ENCODE measurements around the gene CRACR2A. TPM values are rescaled to one million over a fixed set of nuclear protein-coding genes. Genes with fewer than 3 reads are reported as not detected.

CRACR2A gene
- total RNA-seq, 1 donor = 16.3 TPM

- H3K27me3 ChIP-seq (ENCODE audit: insufficient read depth, low read length) = no peaks in the 10 kb centered on the region
- H4K20me1 ChIP-seq (ENCODE audit: insufficient read depth, low read length) = no peaks in the 10 kb centered on the region
- H3K79me2 ChIP-seq (ENCODE audit: insufficient read depth, low read length) = peaks cover 3% of the 10 kb centered on the region
- H2AFZ ChIP-seq (ENCODE audit: low read length) = no peak overlapping the region
- no peaks in the 10 kb centered on the region for H3K36me3 ChIP-seq (ENCODE audit: insufficient read depth, low read length)
- H3K4me1 ChIP-seq (ENCODE audit: insufficient read depth, low read length) = peaks cover 20% of the 10 kb centered on the region
- no peaks in the 10 kb centered on the region for H3K9me3 ChIP-seq (ENCODE audit: low read depth, low read length)
- no peak overlapping the region for H3K4me3 ChIP-seq (ENCODE audit: insufficient read depth, low read length)
- TF ChIP-seq CTCF (IDR thresholded peaks at IDR 0.05; ENCODE audit: extremely low read depth, low read depth, low read length) = no peak
- no peak for DNase-seq (ENCODE audit: insufficient read length, low spot score, missing footprints)
- no peak overlapping the region for H3K4me2 ChIP-seq (ENCODE audit: insufficient read depth, low read length)
- H3K27ac ChIP-seq (ENCODE audit: low read depth, low read length) = no peak overlapping the region
Measured at GRCh38 chr12:3757261-3757660, 4.4 kb upstream of the CRACR2A start.

- Histone ChIP-seq H3K9me3 (ENCODE audit: low read depth, low read length) (no peaks in the 10 kb centered on the region), H3K4me1 (ENCODE audit: insufficient read depth, low read length) (peaks cover 26% of the 10 kb centered on the region), H3K79me2 (ENCODE audit: insufficient read depth, low read length) (peaks cover 16% of the 10 kb centered on the region), H3K36me3 (ENCODE audit: insufficient read depth, low read length) (no peaks in the 10 kb centered on the region), H4K20me1 (ENCODE audit: insufficient read depth, low read length) (no peaks in the 10 kb centered on the region), H3K4me3 (ENCODE audit: insufficient read depth, low read length) (no peak overlapping the region), H2AFZ (ENCODE audit: low read length) (no peak overlapping the region), H3K27ac (ENCODE audit: low read depth, low read length) (no peak overlapping the region), H3K27me3 (ENCODE audit: insufficient read depth, low read length) (no peaks in the 10 kb centered on the region), H3K4me2 (ENCODE audit: insufficient read depth, low read length) (no peak overlapping the region)
- no peak for DNase-seq (ENCODE audit: insufficient read length, low spot score, missing footprints)
- no peak for TF ChIP-seq CTCF (IDR thresholded peaks at IDR 0.05; ENCODE audit: extremely low read depth, low read depth, low read length)
Measured at GRCh38 chr12:3755898-3756297, 3.0 kb upstream of the CRACR2A start.

GRCh38 chr12:3753544-3754284 lies 805 bp upstream of the CRACR2A start:
- no peaks in the 10 kb centered on the region for H3K9me3 ChIP-seq (ENCODE audit: low read depth, low read length)
- peaks cover 26% of the 10 kb centered on the region for H3K4me1 ChIP-seq (ENCODE audit: insufficient read depth, low read length)
- H4K20me1 ChIP-seq (ENCODE audit: insufficient read depth, low read length) = peaks cover under 1% of the 10 kb centered on the region
- peaks cover 26% of the 10 kb centered on the region for H3K79me2 ChIP-seq (ENCODE audit: insufficient read depth, low read length)
- H3K36me3 ChIP-seq (ENCODE audit: insufficient read depth, low read length) = no peaks in the 10 kb centered on the region
- peak; percentile 82 for DNase-seq (ENCODE audit: insufficient read length, low spot score, missing footprints)
- H2AFZ ChIP-seq (ENCODE audit: low read length) = peak overlapping the region; percentile 87
- H3K4me2 ChIP-seq (ENCODE audit: insufficient read depth, low read length) = peak overlapping the region; percentile 81
- peak overlapping the region; percentile 75 for H3K4me3 ChIP-seq (ENCODE audit: insufficient read depth, low read length)
- H3K27ac ChIP-seq (ENCODE audit: low read depth, low read length) = peak overlapping the region; percentile 69
- H3K27me3 ChIP-seq (ENCODE audit: insufficient read depth, low read length) = no peaks in the 10 kb centered on the region
- no peak for TF ChIP-seq CTCF (IDR thresholded peaks at IDR 0.05; ENCODE audit: extremely low read depth, low read depth, low read length)

- Histone ChIP-seq H3K4me3 (ENCODE audit: insufficient read depth, low read length) (peak overlapping the region; percentile 75), H4K20me1 (ENCODE audit: insufficient read depth, low read length) (peaks cover 2% of the 10 kb centered on the region), H2AFZ (ENCODE audit: low read length) (peak overlapping the region; percentile 87), H3K4me2 (ENCODE audit: insufficient read depth, low read length) (peak overlapping the region; percentile 81), H3K27ac (ENCODE audit: low read depth, low read length) (peak overlapping the region; percentile 69), H3K4me1 (ENCODE audit: insufficient read depth, low read length) (peaks cover 26% of the 10 kb centered on the region), H3K9me3 (ENCODE audit: low read depth, low read length) (no peaks in the 10 kb centered on the region), H3K27me3 (ENCODE audit: insufficient read depth, low read length) (no peaks in the 10 kb centered on the region), H3K79me2 (ENCODE audit: insufficient read depth, low read length) (peaks cover 30% of the 10 kb centered on the region), H3K36me3 (ENCODE audit: insufficient read depth, low read length) (no peaks in the 10 kb centered on the region)
- TF ChIP-seq CTCF (IDR thresholded peaks at IDR 0.05; ENCODE audit: extremely low read depth, low read depth, low read length) = no peak
- DNase-seq (ENCODE audit: insufficient read length, low spot score, missing footprints) = peak; percentile 92
Measured at GRCh38 chr12:3752096-3752709, 706 bp downstream of the CRACR2A start.
